DMS 273 treated with DMSO at 0.1 percent for 48 hours (cell line): ENCODE results near the gene MBNL2.

Experiments
- DNase-seq: peaks from one replicate; lab custom pipeline; 2025; lab: John Stamatoyannopoulos, UW

The MBNL2 gene

GRCh38 chr13:97384371-97384770, 162.2 kb downstream of the MBNL2 start:
- DNase-seq = no peak

GRCh38 chr13:97385146-97385545, 163.0 kb downstream of the MBNL2 start:
- DNase-seq = no peak

- DNase-seq = no peak
Observed at GRCh38 chr13:97385854-97386253, 163.7 kb downstream of the MBNL2 start.

- DNase-seq = no peak
Observed at GRCh38 chr13:97386801-97387484, 164.8 kb downstream of the MBNL2 start.

GRCh38 chr13:97387485-97387839, 165.3 kb downstream of the MBNL2 start:
- DNase-seq = no peak

GRCh38 chr13:97387890-97388289, 165.8 kb downstream of the MBNL2 start:
- DNase-seq = no peak

GRCh38 chr13:97388373-97388772, 166.2 kb downstream of the MBNL2 start:
- no peak for DNase-seq

- no peak for DNase-seq
Observed at GRCh38 chr13:97390941-97391600, 168.9 kb downstream of the MBNL2 start.

- no peak for DNase-seq
Observed at GRCh38 chr13:97392020-97392419, 169.9 kb downstream of the MBNL2 start.

- DNase-seq = no peak
Observed at GRCh38 chr13:97394542-97394941, 172.4 kb downstream of the MBNL2 start.

- no peak for DNase-seq
Observed at GRCh38 chr13:97395447-97396136, 173.5 kb downstream of the MBNL2 start.

GRCh38 chr13:97397267-97397666, 175.1 kb downstream of the MBNL2 start:
- DNase-seq = no peak

GRCh38 chr13:97401421-97401820, 179.3 kb downstream of the MBNL2 start:
- no peak for DNase-seq

GRCh38 chr13:97403893-97404750, 182.0 kb downstream of the MBNL2 start:
- DNase-seq = no peak

- no peak for DNase-seq
Observed at GRCh38 chr13:97407540-97407939, 185.4 kb downstream of the MBNL2 start.

GRCh38 chr13:97408938-97409337, 186.8 kb downstream of the MBNL2 start:
- DNase-seq = no peak

- DNase-seq = no peak
Observed at GRCh38 chr13:97411984-97412383, 189.9 kb downstream of the MBNL2 start.

- DNase-seq = no peak
Observed at GRCh38 chr13:97413694-97414093, 191.6 kb downstream of the MBNL2 start.

GRCh38 chr13:97414392-97414791, 192.3 kb downstream of the MBNL2 start:
- DNase-seq = no peak

GRCh38 chr13:97417698-97418097, 195.6 kb downstream of the MBNL2 start:
- no peak for DNase-seq

GRCh38 chr13:97422118-97423054, 200.3 kb downstream of the MBNL2 start:
- DNase-seq = no peak
